Measurements from ENCODE around the gene PRM3. TPM values are rescaled to one million over a fixed set of nuclear protein-coding genes. Genes with fewer than 3 reads are reported as not detected.
A peak's percentile ranks its signal among the peaks of the same experiment; 100 is the strongest.

The PRM3 gene
- total and polyA plus RNA-seq, 9 donors = not detected

DNA sequence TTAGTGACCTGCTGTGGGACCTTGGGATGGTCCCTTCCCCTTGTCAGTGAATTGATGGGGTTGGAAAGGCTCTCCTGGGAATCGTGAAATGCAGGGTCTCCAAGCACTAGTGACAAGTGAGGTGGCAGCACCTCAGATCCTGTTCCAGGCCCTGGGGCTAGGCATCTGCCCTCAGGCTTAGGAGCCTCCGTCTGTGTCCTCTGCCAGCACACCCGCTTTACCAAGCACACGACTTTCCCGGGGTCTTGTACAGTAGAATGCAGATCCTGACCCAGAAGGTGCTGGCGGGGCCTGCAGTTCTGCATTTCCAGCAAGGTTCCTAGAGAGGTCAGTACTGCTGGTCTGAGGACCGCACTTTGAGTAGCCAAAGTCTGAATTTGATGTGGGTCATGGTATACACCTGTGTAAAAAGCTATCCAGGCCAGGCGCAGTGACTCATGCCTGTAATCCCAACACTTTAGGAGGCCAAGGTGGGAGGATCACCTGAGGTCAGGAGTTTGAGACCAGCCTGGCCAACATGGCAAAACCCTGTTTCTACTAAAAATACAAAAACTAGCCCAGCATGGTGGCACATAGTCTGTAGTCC, 41.0 kb upstream of the PRM3 start:
- TF ChIP-seq POLR2A (IDR thresholded peaks at IDR 0.05) (no peak), EP300 (IDR thresholded peaks at IDR 0.05) (no peak)
- TF ChIP-seq, protein P1, sequence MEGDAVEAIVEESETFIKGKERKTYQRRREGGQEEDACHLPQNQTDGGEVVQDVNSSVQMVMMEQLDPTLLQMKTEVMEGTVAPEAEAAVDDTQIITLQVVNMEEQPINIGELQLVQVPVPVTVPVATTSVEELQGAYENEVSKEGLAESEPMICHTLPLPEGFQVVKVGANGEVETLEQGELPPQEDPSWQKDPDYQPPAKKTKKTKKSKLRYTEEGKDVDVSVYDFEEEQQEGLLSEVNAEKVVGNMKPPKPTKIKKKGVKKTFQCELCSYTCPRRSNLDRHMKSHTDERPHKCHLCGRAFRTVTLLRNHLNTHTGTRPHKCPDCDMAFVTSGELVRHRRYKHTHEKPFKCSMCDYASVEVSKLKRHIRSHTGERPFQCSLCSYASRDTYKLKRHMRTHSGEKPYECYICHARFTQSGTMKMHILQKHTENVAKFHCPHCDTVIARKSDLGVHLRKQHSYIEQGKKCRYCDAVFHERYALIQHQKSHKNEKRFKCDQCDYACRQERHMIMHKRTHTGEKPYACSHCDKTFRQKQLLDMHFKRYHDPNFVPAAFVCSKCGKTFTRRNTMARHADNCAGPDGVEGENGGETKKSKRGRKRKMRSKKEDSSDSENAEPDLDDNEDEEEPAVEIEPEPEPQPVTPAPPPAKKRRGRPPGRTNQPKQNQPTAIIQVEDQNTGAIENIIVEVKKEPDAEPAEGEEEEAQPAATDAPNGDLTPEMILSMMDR (IDR thresholded peaks at IDR 0.05) = no peak
- Histone ChIP-seq H3K9me3 (no peaks in the 10 kb centered on the region), H3K27me3 (no peaks in the 10 kb centered on the region), H3K27ac (no peak overlapping the region), H3K4me1 (ENCODE audit: insufficient read depth) (peaks cover 22% of the 10 kb centered on the region), H3K4me3 (no peak overlapping the region), H3K36me3 (no peaks in the 10 kb centered on the region)
- intact Hi-C loops (cut with DNase I) = loop anchor here in 1 of 4 donors (5.0 kb wide), 1 partner anchor 57 kb away; the partner anchor contains the start of gene SOCS1
- DNase-seq = no peak
- WGBS, 3 donors = 93 to 98% (median 93%) methylated on average over 8 of the region's 8 CpGs

DNA sequence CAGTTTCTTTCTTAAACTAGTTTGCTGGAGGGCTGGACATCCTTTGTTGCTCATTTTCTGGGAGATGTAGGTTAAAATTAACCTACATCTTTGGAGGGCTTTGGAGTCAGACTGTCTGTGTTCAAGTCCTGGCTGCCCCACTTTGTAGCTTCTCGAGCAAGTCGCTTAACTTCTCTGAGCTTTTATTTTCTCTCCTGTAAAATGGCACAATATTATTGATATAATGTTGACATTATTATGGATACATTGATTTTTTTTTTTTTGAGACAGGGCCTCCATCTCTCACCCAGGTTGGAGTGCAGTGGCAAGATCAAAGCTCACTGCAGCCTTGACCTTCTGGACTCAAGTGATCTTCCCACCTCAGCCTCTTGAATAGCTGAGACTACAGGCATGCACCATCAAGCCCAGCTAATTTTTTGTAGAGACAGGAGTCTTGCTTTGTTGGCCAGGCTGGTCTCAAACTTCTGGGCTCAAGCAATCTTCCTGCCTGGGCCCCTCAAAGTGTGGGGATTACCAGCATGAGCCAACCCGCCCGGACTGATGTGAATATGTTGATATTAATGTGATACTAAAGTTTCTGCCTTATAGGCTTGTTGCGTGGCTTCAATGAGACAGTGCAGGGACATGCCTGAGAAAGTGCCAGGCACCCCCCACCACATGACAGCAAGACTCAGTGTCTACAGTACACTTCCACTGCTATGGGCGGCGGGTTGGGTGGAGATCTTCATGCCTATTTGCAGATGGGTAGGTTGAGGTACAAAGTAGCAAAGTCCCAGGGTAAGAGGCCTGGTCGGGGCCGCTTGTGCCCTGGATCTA, 40.3 kb upstream of the PRM3 start:
- WGBS, 3 donors = 88% methylated on average over 9 of the region's 9 CpGs
- DNase-seq = no peak
- intact Hi-C loops (cut with DNase I) = loop anchor here in 1 of 4 donors (5.0 kb wide), 1 partner anchor 56 kb away; the partner anchor contains the start of gene SOCS1
- no peaks in the 10 kb centered on the region for H3K36me3 ChIP-seq
- peaks cover 22% of the 10 kb centered on the region for H3K4me1 ChIP-seq (ENCODE audit: insufficient read depth)
- no peaks in the 10 kb centered on the region for H3K9me3 ChIP-seq
- H3K27ac ChIP-seq = no peak overlapping the region
- no peaks in the 10 kb centered on the region for H3K27me3 ChIP-seq
- TF ChIP-seq POLR2A (IDR thresholded peaks at IDR 0.05) (no peak), EP300 (IDR thresholded peaks at IDR 0.05) (no peak)
- TF ChIP-seq, protein P1 (IDR thresholded peaks at IDR 0.05) = no peak
- H3K4me3 ChIP-seq = no peak overlapping the region

DNA sequence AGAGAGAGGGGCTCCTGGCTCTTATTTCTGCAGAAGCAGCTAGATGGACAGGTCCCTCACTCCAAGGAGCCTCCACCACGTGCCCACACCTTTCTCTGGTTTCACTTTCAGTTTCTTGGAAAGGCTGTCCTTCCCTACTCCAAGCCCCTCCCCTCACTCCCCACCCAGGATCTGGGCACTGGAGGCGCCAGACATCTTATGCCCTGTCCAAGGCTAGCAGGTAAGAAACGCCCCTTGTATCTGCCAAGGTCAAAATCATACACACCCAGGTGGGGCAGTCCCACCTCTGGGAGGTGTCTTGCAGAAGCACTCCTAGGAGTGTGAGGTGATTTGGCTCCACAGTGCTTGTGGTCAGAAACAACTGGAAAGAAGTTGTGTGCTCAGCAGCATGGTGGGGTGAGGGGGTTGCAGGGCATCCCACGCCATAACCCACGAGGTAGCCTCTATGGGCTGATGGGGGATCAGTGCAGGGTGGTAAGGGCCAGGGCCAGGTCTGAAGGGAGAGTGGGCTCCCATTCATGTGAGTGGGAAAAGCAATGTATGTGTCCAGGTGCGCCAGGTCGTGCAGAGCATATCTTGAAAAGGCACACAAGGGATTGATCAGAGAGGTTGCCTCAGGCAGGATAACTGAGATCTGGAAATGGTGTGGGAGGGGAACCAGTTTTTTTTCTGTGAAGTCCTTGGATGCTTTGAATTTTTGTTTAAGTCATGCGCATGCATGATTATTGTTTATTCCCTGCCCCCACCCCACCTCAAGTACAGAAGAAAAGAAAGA, 39.5 kb upstream of the PRM3 start:
- peak; percentile 61 to 66 (median 65) for DNase-seq
- no peaks in the 10 kb centered on the region for H3K36me3 ChIP-seq
- H3K4me3 ChIP-seq = no peak overlapping the region
- no peaks in the 10 kb centered on the region for H3K9me3 ChIP-seq
- peak overlapping the region in 1 of 2 donors; percentile 46 for H3K27ac ChIP-seq
- TF ChIP-seq, protein P1 (IDR thresholded peaks at IDR 0.05) = no peak
- TF ChIP-seq POLR2A (IDR thresholded peaks at IDR 0.05) (no peak), EP300 (IDR thresholded peaks at IDR 0.05) (no peak)
- WGBS, 3 donors = 19 to 44% (median 23%) methylated on average over 8 of the region's 8 CpGs
- peaks cover 22% of the 10 kb centered on the region for H3K4me1 ChIP-seq (ENCODE audit: insufficient read depth)
- no peaks in the 10 kb centered on the region for H3K27me3 ChIP-seq
- intact Hi-C loops (cut with DNase I) = loop anchor here in 1 of 4 donors (5.0 kb wide), 1 partner anchor 56 kb away; the partner anchor contains the start of gene SOCS1

DNA sequence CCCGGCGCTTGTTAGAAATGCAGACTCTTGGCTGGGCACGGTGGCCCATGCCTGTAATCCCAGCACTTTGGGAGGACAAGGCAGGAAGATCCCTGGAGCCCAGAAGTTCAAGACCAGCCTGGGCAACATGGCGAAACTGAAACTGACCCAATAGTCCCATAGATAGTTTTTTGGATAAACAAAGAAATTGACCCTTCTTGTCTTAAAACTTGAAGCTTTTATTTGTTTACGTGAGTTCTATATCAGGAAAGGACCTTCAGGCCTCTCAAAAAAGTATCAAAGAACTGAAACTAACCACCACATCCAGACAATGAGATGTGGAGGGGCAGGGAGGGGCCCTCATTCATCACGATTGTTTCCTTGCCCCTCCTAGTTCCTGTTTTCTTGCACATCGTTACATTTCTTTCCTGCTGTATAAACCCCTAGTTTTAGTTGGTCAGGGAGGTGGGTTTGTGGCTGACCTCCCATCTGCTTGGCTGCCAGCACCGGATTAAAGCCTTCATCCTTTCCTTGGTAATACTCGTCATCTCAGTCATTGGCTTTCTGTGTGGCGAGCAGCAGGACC, 37.6 kb upstream of the PRM3 start:
- TF ChIP-seq EP300 (IDR thresholded peaks at IDR 0.05) = no peak
- TF ChIP-seq, protein P1 (IDR thresholded peaks at IDR 0.05) = no peak
- TF ChIP-seq POLR2A (IDR thresholded peaks at IDR 0.05) = no peak
- no peaks in the 10 kb centered on the region for H3K9me3 ChIP-seq

More for the DNA sequence above, 37.6 kb upstream of the PRM3 start:
- H3K4me1 ChIP-seq (ENCODE audit: insufficient read depth) = peaks cover 20% of the 10 kb centered on the region
- no peak overlapping the region for H3K4me3 ChIP-seq
- no peaks in the 10 kb centered on the region for H3K36me3 ChIP-seq
- peak overlapping the region in 1 of 2 donors; percentile 40 for H3K27ac ChIP-seq
- no peak for DNase-seq
- no peaks in the 10 kb centered on the region for H3K27me3 ChIP-seq
- intact Hi-C loops (cut with DNase I) = loop anchor here in 1 of 4 donors (5.0 kb wide), 1 partner anchor 54 kb away; the partner anchor contains the start of gene SOCS1
- WGBS, 3 donors = 52 to 61% (median 55%) methylated on average over 10 of the region's 10 CpGs

All from ovary (tissue), 9 donors.